ENCODE data around the gene CDS1.

Gene CDS1

DNA sequence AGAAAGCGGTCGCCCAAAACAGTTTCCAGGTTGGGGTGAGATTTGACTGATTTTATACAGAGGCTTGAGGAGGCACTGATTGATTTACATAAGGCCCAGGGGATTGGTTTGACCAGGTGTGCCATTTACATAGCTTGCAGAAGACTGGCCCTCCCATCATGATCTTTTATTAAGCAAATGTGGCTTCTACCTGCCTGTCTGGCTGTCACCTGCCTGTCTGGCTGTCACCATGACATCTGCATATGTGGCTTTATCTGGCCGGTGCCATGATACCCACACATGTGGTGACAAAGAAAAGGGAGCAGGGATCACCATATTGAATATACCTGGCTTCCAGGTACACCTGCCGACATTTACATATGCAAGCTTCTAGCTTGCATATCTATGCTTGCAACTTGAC is 17.0 kb upstream of the CDS1 start:
- DNase-seq (ENCODE audit: low spot score) = no peak
- ChIA-PET CTCF (no interaction called here), POLR2A (ENCODE audit: low non-redundant PET) (no interaction called here)
- TF ChIP-seq, protein P1, sequence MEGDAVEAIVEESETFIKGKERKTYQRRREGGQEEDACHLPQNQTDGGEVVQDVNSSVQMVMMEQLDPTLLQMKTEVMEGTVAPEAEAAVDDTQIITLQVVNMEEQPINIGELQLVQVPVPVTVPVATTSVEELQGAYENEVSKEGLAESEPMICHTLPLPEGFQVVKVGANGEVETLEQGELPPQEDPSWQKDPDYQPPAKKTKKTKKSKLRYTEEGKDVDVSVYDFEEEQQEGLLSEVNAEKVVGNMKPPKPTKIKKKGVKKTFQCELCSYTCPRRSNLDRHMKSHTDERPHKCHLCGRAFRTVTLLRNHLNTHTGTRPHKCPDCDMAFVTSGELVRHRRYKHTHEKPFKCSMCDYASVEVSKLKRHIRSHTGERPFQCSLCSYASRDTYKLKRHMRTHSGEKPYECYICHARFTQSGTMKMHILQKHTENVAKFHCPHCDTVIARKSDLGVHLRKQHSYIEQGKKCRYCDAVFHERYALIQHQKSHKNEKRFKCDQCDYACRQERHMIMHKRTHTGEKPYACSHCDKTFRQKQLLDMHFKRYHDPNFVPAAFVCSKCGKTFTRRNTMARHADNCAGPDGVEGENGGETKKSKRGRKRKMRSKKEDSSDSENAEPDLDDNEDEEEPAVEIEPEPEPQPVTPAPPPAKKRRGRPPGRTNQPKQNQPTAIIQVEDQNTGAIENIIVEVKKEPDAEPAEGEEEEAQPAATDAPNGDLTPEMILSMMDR (conservative IDR thresholded peaks at IDR 0.05; ENCODE audit: low read depth) = no peak
- no peak overlapping the region for H3K27ac ChIP-seq

GRCh38 chr4:84568496-84568895 is 14.4 kb upstream of the CDS1 start:
- TF ChIP-seq, protein P1 (conservative IDR thresholded peaks at IDR 0.05; ENCODE audit: low read depth) = no peak
- ChIA-PET CTCF (no interaction called here), POLR2A (ENCODE audit: low non-redundant PET) (no interaction called here)
- no peak for DNase-seq (ENCODE audit: low spot score)
- no peak overlapping the region for H3K27ac ChIP-seq

GRCh38 chr4:84569009-84569408 is 13.9 kb upstream of the CDS1 start:
- DNase-seq (ENCODE audit: low spot score) = no peak
- H3K27ac ChIP-seq = no peak overlapping the region
- TF ChIP-seq, protein P1 (conservative IDR thresholded peaks at IDR 0.05; ENCODE audit: low read depth) = no peak
- POLR2A ChIA-PET (ENCODE audit: low non-redundant PET) = no interaction called here
- CTCF ChIA-PET = no interaction called here

DNA sequence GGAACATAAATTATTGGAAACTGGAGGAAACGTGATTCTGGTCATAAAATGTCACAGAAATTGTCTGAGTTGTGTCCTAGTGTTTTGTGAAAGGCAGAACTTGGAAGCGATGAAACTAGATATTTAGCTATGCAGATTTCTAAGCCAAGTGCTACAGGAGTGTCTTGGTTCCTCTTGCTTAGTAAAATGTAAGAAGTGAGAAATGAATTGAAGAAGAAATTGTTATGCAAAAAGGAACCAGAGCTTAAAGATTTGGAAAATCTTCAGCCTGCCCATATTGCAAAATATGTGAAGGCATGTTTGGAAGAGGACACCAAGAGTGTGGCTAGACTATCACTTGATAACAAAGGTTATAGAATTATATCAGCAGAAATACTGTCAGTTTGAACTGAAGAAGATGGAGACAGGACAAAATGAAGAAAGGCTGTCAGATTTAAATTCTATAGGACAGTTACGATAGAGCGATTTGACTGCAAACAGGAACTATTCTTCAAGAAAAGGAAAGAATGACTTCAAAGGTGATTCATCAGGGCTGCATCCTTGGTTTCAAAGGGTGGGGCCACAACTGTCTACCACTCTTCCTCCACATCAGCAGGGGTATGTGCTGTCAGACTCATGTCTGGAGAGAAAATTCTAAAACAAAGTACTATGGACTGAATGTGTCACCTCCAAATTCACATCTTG is 9.4 kb upstream of the CDS1 start:
- CTCF ChIA-PET = no interaction called here
- H3K27ac ChIP-seq = no peak overlapping the region

DNA sequence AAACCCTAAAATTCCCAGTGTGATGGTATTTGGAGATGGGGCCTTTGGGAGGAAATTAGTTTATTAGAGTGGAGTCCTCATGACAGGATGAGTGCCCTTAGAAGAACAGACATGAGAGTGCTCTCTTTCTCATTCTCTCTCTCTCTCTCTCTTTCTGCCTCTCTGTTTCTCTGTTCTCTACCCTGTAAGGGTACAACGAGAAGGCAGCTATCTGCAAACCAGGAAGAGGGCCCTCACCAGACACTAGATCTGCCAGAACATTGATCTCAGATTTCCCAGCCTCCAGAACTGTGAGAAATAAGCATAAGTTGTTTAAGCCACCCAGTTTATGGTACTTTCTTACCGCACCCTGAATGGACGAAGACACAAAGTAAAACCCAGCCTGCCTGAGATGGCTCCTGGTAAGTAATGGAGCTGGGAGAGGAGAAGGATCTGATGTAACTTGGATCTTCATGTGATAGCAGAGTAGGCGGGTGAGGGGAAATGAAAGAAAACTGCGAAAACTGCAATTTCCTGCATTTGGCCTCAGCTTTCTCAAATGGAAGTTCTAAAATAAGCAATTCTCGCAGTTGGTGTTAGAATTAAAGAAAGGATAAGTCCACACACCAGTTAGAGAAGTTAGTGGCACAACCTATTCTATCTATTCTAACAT is 8.7 kb upstream of the CDS1 start:
- POLR2A ChIA-PET (ENCODE audit: low non-redundant PET) = no interaction called here
- no peak for DNase-seq (ENCODE audit: low spot score)
- no peak overlapping the region for H3K27ac ChIP-seq
- CTCF ChIA-PET = no interaction called here
- TF ChIP-seq, protein P1 (conservative IDR thresholded peaks at IDR 0.05; ENCODE audit: low read depth) = no peak

More for the DNA sequence above, 9.4 kb upstream of the CDS1 start:
- DNase-seq (ENCODE audit: low spot score) = no peak
- POLR2A ChIA-PET (ENCODE audit: low non-redundant PET) = no interaction called here
- TF ChIP-seq, protein P1 (conservative IDR thresholded peaks at IDR 0.05; ENCODE audit: low read depth) = no peak

DNA sequence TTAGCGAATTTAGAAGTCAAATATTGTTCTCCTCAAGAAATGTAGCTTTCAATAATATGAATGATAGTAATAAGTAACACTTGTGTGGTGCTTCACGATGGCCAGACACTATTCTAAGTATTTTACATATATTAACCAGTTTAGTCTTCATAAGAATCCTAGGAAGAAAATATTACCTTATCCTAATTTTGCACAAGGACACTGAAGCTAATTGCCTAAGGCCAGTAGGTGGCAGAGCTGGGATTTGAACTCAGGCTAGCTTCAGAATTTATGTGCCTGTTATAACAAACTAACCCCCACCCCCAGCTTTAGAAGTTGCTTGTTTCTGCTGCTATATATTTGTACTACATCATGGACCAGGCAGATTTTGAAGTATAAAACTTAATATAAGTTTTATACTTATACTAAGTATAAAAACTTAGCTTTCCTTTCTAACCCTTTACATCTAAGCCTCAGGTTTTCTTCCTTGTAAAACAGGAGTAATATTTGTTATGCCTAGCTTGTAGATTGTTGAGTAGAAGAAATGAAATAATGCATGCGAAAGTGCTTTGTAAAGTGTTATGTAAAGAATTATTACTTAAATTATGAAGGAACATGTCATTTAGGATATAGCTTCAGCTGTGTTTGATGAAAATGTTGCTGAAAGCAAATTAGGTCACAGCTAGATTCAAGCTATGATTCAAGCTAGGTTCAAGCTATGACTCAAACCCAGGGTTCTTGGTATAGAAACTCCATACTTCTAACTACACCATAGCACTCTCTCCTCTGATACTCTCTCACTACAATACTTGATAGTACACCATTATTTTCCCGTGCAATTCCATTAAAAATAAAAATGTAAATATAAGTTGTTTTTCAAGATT is 4.2 kb upstream of the CDS1 start:
- no peak overlapping the region for H3K27ac ChIP-seq
- peak; percentile 33 for DNase-seq (ENCODE audit: low spot score)
- POLR2A ChIA-PET (ENCODE audit: low non-redundant PET) = no interaction called here
- CTCF ChIA-PET = interaction anchor here (0.6 kb wide), 2 partner anchors 82 to 1326 kb away, joined by 3 to 5 read pairs; no protein-coding TSS in a partner anchor
- TF ChIP-seq, protein P1 (conservative IDR thresholded peaks at IDR 0.05; ENCODE audit: low read depth) = peak; percentile 82
